GM12874 (cell line): ENCODE measurements around the gene RECQL5.

ENCODE experiments used
- TF ChIP-seq, protein P1 (sequence below): IDR thresholded peaks from 2 replicates; pipeline ENCODE4 v1.5.1; 2011; ENCODE audit warnings: low read depth, mild to moderate bottlenecking, control low read depth, low read length, moderate library complexity; ENCODE audit not compliant: insufficient read depth

Gene RECQL5

DNA sequence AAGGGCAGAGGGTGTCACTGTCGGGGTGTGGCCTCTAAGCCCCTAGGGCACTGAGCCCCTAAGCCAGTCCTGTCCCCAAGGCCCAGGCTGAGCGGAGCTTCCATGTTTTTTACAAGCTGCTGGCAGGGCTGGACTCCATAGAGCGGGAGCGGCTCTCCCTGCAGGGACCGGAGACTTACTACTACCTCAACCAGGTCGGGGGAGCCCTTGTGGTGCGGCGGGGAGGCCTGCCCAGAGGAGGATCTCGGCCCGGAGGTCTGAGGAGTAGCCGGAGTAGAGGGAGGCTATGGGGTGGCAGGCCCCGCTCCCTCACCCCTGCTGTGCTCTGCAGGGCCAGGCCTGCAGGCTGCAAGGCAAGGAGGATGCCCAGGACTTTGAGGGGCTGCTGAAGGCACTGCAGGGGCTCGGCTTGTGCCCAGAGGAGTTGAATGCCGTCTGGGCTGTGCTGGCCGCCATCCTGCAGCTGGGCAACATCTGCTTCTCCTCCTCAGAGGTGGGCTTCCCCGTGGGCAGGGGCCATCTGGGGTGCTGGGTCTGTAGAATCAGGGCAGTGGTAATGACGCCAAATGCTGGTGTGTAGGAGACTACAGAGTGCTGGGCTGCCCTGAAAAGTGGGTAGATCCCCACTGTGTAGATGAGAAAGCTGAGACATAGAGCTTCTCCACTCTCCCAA lies 74.5 kb downstream of the RECQL5 start:
- TF ChIP-seq, protein P1, sequence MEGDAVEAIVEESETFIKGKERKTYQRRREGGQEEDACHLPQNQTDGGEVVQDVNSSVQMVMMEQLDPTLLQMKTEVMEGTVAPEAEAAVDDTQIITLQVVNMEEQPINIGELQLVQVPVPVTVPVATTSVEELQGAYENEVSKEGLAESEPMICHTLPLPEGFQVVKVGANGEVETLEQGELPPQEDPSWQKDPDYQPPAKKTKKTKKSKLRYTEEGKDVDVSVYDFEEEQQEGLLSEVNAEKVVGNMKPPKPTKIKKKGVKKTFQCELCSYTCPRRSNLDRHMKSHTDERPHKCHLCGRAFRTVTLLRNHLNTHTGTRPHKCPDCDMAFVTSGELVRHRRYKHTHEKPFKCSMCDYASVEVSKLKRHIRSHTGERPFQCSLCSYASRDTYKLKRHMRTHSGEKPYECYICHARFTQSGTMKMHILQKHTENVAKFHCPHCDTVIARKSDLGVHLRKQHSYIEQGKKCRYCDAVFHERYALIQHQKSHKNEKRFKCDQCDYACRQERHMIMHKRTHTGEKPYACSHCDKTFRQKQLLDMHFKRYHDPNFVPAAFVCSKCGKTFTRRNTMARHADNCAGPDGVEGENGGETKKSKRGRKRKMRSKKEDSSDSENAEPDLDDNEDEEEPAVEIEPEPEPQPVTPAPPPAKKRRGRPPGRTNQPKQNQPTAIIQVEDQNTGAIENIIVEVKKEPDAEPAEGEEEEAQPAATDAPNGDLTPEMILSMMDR, result no peak

DNA sequence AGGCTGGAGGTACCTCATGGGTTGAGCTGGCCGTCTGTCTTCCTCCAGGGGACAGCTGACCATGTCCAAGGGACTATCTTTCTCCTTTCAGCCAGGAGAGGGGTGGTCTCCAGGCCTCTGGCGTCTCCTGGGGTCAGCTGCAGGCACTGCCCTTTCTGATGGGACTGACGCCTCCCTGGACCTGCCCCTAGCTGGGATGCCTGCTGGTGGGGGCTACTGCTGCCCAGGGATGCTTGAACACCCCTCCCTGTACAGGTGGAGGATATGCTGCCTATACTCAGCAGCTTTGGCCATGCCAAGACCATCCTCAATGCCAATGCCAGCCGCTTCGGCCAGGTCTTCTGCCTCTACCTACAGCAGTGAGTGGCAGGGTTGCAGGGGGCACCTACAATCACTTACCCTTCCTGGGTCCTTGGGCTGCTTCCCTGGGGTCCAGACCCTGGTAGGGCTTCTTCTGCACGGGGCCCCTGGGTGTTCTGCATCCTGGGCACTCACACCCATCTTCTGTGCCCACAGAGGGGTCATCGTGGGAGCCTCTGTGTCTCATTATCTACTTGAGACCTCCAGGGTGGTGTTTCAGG lies 75.1 kb downstream of the RECQL5 start:
- TF ChIP-seq, protein P1, result no peak

DNA sequence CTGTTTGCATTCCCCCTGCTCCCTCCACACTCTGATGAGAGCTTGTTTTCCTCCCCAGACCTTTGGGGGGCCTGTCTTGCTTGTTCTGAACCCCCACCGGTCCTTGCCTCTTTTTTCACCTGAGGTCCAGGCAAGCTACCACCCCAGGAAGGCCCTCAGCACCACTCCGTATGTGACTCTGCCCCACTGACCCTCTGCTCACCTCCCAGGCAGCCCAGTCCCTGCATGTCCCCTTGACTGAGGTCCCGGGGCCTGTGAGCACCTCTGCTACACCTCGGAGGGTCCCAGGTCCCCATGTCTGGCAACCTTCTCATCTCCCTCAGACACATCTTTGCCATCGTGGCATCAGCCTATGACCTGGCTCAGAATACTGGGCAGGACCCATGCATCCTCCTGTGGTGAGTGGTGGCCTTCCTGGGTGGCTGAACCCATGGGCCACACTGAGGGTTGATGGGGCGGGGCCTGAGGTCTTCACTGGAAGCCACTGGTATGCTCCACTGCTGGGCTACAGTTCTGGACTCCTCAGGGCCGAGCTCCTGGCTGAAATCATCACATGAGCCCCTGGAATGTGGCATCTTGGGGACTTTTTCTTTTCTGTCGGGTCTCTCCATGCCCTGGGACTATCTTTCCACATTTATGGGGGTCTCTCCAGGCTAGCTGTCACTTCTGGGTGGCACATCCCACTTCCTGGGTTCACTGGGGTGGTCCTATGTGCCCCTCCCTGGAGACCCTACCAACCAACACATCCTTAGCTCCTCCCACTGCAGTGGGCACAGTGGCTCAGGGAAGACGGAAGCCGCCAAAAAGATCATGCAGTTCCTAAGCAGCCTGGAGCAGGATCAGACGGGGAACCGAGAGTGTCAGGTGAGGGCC lies 75.9 kb downstream of the RECQL5 start:
- TF ChIP-seq, protein P1, result no peak

DNA sequence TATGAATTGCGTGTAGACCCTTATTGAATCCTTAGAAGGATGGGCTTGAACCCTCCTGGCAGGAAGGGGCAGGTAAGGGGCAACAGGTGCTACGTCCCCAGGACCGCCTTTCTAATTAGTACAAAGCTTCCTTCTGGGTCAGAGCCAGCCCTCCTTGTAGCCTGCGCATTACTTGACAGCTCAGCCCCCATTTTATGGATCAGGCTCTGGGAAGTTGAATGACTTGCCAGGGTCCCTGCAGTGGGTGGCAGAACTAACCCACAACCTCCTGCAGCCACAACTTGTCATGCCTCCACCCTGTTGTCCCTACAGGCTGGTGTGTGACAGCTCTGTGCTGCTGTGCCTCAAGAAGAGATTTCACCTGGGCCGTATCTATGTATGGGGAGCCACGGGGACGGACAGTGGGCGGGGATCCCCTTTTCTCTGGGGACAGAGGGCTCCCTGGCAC lies 76.6 kb downstream of the RECQL5 start:
- TF ChIP-seq, protein P1, result no peak

DNA sequence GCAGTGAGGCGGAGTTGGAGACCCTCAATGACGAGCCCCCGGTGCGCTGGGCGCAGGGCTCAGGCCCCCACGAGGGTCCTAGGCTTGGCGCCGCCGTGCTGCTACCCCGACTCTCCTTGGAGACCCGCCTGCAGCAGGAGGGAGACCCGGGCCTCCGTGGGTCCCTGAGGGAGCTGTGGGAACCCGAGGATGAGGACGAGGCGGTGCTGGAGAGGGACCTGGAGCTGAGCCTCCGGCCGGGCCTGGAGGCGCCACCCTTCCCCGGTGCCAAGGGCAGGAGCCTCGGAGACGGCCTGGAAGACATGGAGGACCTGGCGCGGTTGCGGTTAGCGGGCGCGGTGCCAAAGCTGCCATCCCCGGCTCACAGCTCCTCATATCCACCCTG lies 77.0 kb downstream of the RECQL5 start:
- TF ChIP-seq, protein P1, result no peak

DNA sequence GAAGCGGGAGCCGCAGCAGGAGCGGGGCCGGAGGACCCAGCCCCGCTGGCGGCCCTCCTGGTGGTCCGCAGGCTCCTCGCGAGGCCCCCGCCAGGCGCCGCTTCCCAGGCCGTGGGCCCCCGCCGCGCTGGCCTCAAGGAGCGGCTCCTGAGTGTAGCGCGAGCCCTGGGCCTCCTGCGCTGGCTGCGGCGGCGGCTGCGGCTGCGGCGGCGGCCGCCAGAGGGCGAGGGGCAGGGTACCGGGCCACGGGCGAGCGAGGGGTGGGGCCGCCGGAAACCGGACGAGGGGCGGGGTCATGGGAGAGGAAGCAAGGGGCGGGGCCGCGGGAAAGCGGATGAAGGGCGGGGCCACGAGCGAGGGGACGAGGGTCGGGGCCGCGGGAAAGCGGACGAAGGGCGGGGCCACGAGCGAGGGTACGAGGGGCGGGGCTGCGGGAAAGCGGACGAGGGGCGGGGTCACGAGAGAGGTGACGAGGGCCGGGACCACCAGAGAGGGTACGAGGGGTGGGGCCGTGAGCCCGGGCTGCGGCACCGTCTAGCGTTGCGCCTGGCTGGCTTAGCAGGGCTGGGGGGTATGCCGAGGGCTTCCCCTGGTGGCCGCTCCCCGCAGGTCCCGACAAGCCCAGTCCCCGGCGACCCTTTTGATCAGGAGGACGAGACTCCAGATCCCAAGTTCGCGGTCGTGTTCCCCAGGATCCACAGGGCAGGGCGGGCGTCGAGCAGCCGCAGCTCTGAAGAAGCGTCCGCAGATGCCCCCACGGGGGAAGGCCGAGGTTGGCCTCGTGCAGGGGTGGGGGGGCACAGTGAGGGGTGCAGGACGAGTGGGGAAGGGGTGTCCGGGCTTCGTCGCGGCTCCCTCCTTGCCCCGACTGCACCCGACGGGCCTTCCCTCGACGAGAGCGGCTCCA lies 77.7 kb downstream of the RECQL5 start:
- TF ChIP-seq, protein P1, result peak; percentile 66
